ENCODE measurements around the gene CALML5. TPM values are rescaled to one million over a fixed set of nuclear protein-coding genes. Genes with fewer than 3 reads are reported as not detected.
A peak's percentile ranks its signal among the peaks of the same experiment; 100 is the strongest.

The CALML5 gene
- total and polyA plus RNA-seq, 9 of the 15 experiments (the other 6 are each of a cell fraction or from before 2014, with no cell fraction given), result not detected

- TF ChIP-seq HES1 (IDR thresholded peaks at IDR 0.05; ENCODE audit: low read depth), result peak; percentile 31; the same call in 1 of the 2 replicates
- peak; percentile 61 to 64 for TF ChIP-seq E2F6 (IDR thresholded peaks at IDR 0.05; ENCODE audit: borderline replicate concordance in 1 of 2, extremely low read depth in 1 of 2, insufficient read depth in 1 of 2, insufficient read length in 1 of 2, low read depth in 1 of 2, low read length in 1 of 2, poor library complexity in 1 of 2, severe bottlenecking in 1 of 2)
- TF ChIP-seq, protein P1, sequence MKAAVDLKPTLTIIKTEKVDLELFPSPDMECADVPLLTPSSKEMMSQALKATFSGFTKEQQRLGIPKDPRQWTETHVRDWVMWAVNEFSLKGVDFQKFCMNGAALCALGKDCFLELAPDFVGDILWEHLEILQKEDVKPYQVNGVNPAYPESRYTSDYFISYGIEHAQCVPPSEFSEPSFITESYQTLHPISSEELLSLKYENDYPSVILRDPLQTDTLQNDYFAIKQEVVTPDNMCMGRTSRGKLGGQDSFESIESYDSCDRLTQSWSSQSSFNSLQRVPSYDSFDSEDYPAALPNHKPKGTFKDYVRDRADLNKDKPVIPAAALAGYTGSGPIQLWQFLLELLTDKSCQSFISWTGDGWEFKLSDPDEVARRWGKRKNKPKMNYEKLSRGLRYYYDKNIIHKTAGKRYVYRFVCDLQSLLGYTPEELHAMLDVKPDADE (conservative IDR thresholded peaks at IDR 0.05; ENCODE audit: control insufficient read depth, low read depth, low read length), result no peak
- no peak for TF ChIP-seq SMC3 (conservative IDR thresholded peaks at IDR 0.05; ENCODE audit: insufficient read depth, low read depth, low read length)
- no peak; the same call in 1 of the 2 replicates for TF ChIP-seq REST (IDR thresholded peaks at IDR 0.05; ENCODE audit: borderline replicate concordance)
- no peak for TF ChIP-seq REST (CRISPR knock-in tag; IDR thresholded peaks at IDR 0.05; ENCODE audit: low read depth)
- TF ChIP-seq ZNF282 (CRISPR knock-in tag; IDR thresholded peaks at IDR 0.05), result no peak
- no peak for TF ChIP-seq CHD2 (IDR thresholded peaks at IDR 0.05; ENCODE audit: low read depth, low read length)
- TF ChIP-seq ZMIZ1 (IDR thresholded peaks at IDR 0.05; ENCODE audit: low read depth in 2 of 2, low read length in 2 of 2), result peak in 1 of 2 experiments; percentile 76; a peak in 2 of 4 replicates
- no peak for TF ChIP-seq RHOXF2B (CRISPR knock-in tag; conservative IDR thresholded peaks at IDR 0.05)
- peak; percentile 42; the same call in 1 of the 2 replicates for TF ChIP-seq HEY1 (CRISPR knock-in tag; IDR thresholded peaks at IDR 0.05; ENCODE audit: borderline replicate concordance)
Observed at GRCh38 chr10:5479481-5480161, 19.7 kb downstream of the CALML5 start (continued).
